HuH-7 (cell line): ENCODE measurements around the gene NAPSA.
A peak's percentile ranks its signal among the peaks of the same experiment; 100 is the strongest.
"Not testable (repeated sequence)": the region's sequence is repeated elsewhere in the genome, so short reads cannot be mapped to it uniquely, and the experiment has no call there.

Source experiments
- DNase-seq: peaks from one replicate; pipeline ENCODE4 v3.0.0; 2011; ENCODE audit warnings: low spot score

NAPSA gene

GRCh38 chr19:50358483-50359327 is 6.7 kb downstream of the NAPSA start:
- peak; percentile 50 for DNase-seq

- DNase-seq = peak; percentile 61
These were observed 8.0 kb downstream of the NAPSA start for GRCh38 chr19:50357178-50358100.

DNA sequence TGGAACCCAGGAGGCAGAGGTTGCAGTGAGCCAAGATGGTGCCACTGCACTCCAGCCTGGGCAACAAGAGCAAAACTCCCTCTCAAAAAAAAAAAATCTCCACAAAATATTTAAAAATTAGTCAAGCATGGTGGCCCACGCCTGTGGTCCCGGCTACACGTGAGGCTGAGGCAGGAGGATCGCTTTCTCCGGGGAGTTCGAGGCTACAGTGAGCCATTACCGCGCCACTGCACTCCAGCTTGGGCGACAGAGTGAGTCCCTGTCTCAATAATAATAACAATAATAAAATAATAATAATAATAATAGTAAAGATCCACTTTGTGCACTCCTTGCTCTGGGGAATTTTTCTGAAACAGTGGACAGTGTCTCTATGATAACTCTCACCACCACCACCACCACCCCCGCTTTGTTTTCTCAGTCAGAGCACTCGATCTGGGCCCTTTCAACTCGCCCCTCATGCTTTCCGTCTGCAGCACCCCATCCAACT is 8.7 kb downstream of the NAPSA start:
- no peak for DNase-seq

DNA sequence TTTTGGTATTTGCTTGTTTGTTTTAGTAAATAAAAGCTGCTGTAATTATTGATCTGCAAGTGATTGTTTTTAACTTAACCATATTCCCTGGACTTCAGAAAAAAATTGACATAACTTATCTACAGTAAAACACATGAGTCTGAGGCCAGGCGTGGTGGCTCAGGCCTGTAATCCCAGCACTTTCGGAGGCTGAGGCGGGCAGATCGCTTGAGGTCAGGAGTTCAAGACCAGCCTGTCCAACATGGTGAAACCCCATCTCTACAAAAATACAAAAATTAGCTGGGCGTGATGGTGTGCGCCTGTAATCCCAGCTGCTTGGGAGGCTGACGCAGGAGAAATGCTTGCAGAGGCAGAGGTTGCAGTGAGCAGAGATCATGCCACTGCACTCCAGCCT is 12.0 kb downstream of the NAPSA start:
- not testable (repeated sequence) for DNase-seq

- no peak for DNase-seq
These were observed 13.2 kb downstream of the NAPSA start for GRCh38 chr19:50352242-50352641.

GRCh38 chr19:50349277-50350057 is 16.0 kb downstream of the NAPSA start:
- DNase-seq = no peak

DNA sequence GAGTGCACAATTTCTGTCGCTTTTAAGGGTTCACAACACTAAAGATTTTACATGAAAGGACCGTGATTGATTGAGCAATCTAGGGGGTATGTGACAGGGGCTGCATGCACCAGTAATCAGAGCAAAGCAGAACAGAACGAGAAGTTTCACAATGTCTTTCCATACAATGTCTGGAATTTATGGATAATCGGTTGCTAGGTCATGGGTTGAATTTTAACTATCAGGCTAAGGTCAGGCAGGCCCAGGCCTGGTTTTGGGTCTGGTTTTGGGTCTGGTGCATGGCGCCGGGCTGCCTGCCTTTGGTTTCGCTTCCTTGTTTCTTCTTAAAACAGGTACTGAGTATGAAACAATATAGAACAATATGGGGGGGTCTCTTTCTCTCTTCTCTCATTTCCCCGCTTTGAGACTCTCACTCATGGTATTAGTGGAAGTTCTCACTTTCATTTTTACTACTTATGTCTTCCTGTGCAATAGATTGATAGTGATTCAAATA is 18.3 kb downstream of the NAPSA start:
- DNase-seq = not testable (repeated sequence)

DNA sequence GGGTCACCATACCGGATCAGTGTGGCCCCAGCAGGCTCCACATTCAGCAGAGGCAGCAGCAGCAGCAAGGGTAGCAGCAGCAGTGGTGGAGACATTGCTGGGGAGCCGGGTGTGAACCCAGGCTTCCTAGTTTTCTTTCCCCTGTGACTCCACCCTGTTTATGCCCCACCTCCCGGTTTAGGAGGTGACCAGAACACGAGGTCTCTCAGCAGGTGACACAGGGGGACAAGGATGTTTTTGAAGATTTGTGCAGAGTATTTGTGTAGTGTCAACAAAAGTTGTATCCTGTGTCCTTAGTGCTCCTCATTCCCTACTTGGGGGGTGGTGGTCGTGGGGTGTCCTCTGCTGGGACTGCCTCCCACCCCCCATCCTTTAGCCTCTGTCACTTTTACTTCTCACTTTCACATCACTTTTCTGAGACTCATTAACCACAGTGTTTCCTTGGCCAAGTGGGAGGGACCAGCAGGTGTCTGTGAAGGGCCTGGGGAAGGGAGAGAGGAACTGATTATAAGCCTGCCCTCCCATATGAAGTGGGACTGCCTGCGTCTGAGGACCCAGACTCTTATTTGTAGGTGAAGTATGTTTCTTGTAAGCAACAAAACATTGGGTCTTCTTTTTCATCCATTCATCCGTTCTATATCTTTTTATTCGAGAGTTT is 20.6 kb downstream of the NAPSA start:
- no peak for DNase-seq

GRCh38 chr19:50341091-50341564 is 24.3 kb downstream of the NAPSA start:
- no peak for DNase-seq

GRCh38 chr19:50340331-50340730 is 25.1 kb downstream of the NAPSA start:
- no peak for DNase-seq

DNA sequence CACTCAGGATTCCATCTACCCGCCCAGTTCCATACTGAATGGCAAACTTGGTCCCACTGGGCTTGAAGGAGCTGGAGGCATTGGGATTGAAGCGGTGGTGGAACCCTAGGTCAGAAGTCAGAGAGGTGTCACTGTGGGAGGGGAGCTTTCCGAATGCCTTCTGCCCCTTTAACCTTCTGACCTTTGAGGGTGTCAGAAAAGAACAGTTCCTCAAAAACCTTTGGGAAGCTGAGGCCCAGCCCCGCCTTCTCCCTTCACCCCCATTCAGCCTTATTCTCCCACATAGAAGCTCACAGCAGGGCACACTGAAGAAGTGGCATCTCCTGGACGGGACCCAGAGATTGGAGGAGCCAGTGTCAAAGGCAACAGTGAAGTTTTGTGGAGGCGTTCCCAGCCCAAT is 28.4 kb downstream of the NAPSA start:
- DNase-seq = not testable (repeated sequence)

- DNase-seq = no peak
These were observed 30.6 kb downstream of the NAPSA start for GRCh38 chr19:50334741-50335421.

GRCh38 chr19:50333737-50334617 is 31.5 kb downstream of the NAPSA start:
- peak; percentile 75 for DNase-seq

GRCh38 chr19:50333235-50333736 is 32.2 kb downstream of the NAPSA start:
- DNase-seq = no peak

DNA sequence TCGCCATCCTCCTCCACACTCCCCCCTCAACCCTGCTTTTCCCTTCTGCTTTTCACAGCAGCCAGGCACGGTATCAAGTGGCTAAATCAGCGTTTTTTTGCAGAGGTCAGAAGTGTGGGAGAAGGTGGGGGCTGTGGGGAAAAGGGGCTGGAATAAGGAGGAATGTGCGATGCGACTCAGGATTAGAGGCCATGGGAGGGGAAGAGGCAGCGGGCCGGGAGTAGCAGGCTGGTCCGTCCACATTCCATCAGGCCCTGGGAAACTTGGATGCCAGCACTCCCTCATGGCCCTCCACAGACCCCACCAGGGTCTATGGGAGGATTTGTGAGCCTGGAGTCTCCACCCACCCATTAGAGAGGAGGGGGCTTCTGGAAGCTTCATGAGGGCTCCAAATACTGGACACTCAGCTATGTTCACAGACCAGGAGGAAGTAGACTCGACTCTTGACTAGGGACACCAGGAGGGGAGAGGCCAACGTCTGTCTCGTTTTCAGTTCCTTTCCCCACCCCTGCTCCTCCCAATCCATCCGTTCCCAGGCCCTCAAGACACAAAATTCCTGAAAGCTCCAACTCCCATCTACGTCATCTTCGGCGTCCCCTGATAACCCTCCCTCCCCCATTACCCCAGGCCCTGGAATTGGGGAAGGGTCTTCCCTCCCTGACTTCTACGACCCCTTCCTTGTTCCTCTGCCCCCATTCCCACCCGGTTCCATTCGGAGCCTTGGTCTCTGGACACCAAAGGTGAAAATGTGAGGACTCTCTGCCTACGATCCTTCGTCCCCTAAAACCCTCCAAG is 33.0 kb downstream of the NAPSA start:
- no peak for DNase-seq

- no peak for DNase-seq
These were observed 33.5 kb downstream of the NAPSA start for GRCh38 chr19:50331994-50332243.

DNA sequence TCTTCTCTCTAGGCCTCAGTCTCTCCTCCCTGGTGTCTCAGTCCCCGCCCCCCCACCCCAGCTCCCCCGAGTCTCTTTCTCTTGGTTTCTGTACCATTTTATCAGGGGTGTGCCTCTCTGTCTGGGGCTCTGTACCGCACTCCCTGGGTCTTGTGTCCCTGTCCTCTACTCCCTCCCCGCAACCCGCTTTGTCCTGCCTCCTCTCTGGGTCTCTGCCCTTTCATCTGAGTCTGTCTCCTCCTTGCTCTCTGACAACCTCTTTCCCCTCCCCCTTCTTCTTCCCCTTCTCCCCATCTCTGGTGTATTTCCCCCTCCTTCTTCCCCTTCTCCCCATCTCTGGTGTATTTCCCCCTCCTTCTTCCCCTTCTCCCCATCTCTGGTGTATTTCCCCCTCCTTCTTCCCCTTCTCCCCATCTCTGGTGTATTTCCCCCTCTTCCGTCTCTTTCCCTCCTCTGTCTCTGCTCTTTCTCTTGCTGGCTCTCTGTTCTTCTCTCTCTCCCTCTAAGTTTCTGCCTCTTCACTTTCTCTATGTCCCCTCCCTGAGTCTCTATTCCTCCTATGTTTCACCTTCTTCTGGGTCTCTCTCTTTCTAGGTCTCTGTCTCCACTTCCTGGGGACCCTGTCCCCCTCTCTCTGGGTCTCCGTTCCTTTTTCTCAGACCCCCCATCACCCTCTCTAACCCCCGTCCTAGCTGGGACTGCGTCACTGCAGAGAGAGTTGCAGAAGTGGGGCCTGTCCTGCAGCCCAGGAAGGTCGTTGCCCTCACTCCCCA is 34.0 kb downstream of the NAPSA start:
- no peak for DNase-seq
